ENCODE data around the gene SDCBP2. TPM values are rescaled to one million over a fixed set of nuclear protein-coding genes. Genes with fewer than 3 reads are reported as not detected.

Gene SDCBP2
- total RNA-seq, 4 donors from 2014 or later = 0.26 to 9.1 (median 5.5) TPM

DNA sequence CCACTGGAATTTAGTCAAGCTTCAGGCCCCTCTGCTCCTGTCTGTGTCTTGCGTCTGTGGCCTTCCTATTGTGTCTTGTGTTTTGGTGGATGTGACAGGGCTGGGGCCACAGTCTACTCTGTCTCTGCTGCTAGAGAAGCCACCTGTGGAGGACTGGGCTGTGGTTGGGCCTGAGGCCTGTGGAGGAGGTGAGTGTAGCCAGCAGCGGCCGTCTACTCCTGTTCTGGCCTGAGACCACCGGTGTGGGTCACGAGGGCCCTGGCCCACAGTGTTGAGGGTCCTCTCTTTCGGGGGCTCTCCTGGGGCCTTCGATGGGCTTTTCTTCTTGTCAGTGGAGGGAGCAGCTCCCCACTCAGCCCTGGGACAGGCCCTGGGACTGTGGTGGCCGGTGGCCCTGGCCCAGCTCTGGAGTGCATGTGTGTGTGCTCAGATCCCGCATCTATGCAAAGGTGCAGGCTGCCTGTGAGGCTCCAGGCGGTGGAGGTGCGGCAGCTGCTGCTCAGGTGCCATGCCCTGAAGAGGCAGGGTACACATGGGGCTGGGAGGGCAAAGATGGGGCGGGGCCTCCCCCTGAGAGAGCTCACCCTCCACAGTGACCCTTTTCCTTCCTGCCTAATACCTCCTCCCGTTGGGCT lies 20.8 kb downstream of the SDCBP2 start:
- DNase-seq = no peak
- Histone ChIP-seq H3K27me3 (no peaks in the 10 kb centered on the region), H3K9me3 (no peaks in the 10 kb centered on the region), H3K36me3 (no peaks in the 10 kb centered on the region), H3K27ac (no peak overlapping the region), H3K4me1 (peaks cover 0 to under 1% of the 10 kb centered on the region in 2 donors), H3K4me3 (no peak overlapping the region)
- TF ChIP-seq POLR2A (IDR thresholded peaks at IDR 0.05) = no peak
- TF ChIP-seq CTCF (IDR thresholded peaks at IDR 0.05) = no peak
- intact Hi-C loops (cut with DNase I; ENCODE audit: low total_unique reads) = no loop called here

- no peak for DNase-seq
- Histone ChIP-seq H3K27me3 (no peaks in the 10 kb centered on the region), H3K4me1 (no peaks in the 10 kb centered on the region), H3K9me3 (no peaks in the 10 kb centered on the region), H3K27ac (no peak overlapping the region), H3K36me3 (no peaks in the 10 kb centered on the region), H3K4me3 (no peak overlapping the region)
- TF ChIP-seq CTCF (IDR thresholded peaks at IDR 0.05) (no peak), POLR2A (IDR thresholded peaks at IDR 0.05) (no peak)
- intact Hi-C loops (cut with DNase I; ENCODE audit: low total_unique reads) = no loop called here
Observed at GRCh38 chr20:1307571-1307971, 21.4 kb downstream of the SDCBP2 start.

DNA sequence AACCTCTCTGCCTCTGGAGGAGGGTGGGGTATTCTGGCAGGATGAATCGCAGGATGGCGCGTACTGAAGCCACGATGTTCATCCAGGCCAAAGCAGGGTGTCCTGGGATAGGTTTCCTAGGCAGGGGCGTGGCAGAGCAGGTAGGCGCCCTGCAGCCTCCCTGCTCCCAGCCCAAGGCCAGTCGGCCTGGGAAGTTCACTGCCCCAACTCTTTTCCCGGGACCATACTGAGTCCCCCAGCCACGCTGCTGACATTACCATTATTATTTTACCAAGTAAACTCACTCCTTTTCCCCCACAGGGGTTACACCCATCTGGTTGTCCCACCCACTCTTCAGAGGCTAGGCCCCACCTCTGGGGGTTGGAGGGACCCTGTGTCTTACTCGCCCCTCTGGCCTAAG lies 21.8 kb downstream of the SDCBP2 start:
- no peak for TF ChIP-seq POLR2A (IDR thresholded peaks at IDR 0.05)
- no peak for TF ChIP-seq CTCF (IDR thresholded peaks at IDR 0.05)
- Histone ChIP-seq H3K27me3 (no peaks in the 10 kb centered on the region), H3K4me3 (no peak overlapping the region), H3K36me3 (no peaks in the 10 kb centered on the region), H3K4me1 (no peaks in the 10 kb centered on the region), H3K27ac (no peak overlapping the region), H3K9me3 (no peaks in the 10 kb centered on the region)
- intact Hi-C loops (cut with DNase I; ENCODE audit: low total_unique reads) = no loop called here
- DNase-seq = no peak

DNA sequence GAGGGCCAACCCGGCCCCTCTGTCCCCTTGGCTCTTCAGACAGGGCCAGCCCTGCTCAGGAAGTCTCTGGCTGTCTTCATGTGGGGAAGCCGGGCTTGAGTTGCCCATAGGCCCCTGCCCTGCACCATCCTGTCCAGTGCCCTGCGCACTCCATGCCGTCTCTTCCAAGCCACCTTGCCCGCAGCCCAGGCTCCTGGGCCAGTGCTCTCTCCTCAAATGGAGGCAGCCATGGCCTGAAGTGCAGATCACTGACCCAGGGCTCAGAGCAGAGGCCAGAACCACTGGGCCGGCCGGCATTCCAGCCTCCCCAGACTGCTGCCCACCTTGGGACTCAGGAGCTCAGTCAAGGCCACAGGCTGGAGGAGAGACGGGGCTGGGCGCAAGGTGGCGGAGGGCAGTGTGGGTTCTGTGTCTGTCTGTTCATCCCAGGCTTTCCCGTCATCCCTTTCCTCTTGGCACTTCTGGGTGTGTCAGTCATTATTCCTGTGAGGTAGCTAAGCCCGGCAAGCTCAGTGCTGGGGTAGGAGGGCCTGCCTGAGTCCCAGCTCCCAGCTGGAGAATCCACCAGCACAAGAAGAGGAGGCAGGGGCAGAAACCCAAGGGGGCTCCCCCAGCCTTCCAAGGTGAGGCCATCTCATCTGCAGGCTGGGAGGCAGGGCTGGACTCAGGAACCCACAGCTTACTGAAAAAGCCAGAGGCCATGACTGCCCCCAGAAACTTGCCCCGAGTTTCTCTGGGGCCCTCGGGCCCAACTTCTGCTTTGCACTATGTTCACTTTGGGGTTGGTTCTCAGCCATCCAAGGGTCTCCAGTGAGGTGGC lies 22.4 kb downstream of the SDCBP2 start:
- DNase-seq = no peak
- Histone ChIP-seq H3K36me3 (no peaks in the 10 kb centered on the region), H3K9me3 (no peaks in the 10 kb centered on the region), H3K4me1 (no peaks in the 10 kb centered on the region), H3K4me3 (no peak overlapping the region), H3K27me3 (no peaks in the 10 kb centered on the region), H3K27ac (no peak overlapping the region)
- intact Hi-C loops (cut with DNase I; ENCODE audit: low total_unique reads) = no loop called here
- TF ChIP-seq CTCF (IDR thresholded peaks at IDR 0.05) = no peak
- TF ChIP-seq POLR2A (IDR thresholded peaks at IDR 0.05) = no peak

- Histone ChIP-seq H3K4me1 (no peaks in the 10 kb centered on the region), H3K9me3 (no peaks in the 10 kb centered on the region), H3K4me3 (no peak overlapping the region), H3K27ac (no peak overlapping the region), H3K27me3 (no peaks in the 10 kb centered on the region), H3K36me3 (no peaks in the 10 kb centered on the region)
- DNase-seq = no peak
- intact Hi-C loops (cut with DNase I; ENCODE audit: low total_unique reads) = no loop called here
- no peak for TF ChIP-seq CTCF (IDR thresholded peaks at IDR 0.05)
Observed at GRCh38 chr20:1305712-1306111, 23.2 kb downstream of the SDCBP2 start.

Measured in uterus (tissue), 4 donors.